BLaER1 treated with 17β-estradiol and CSF1 and Interleukin-3, amounts not matched to agents 10 nM and 100 nM (cell line): Measurements from ENCODE around the gene SORL1-AS1.
A peak's percentile ranks its signal among the peaks of the same experiment; 100 is the strongest.

Experiments used
- H3K27ac ChIP-seq, 11 experiments: shearing (Covaris generic); formaldehyde crosslinking; 2 replicates each; pipeline ENCODE4 v1.8.1; 2022
- H3K27me3 ChIP-seq, 11 experiments: shearing (Covaris generic); formaldehyde crosslinking; 2 replicates each; pipeline ENCODE4 v1.8.1; 2022
- H3K36me3 ChIP-seq, 11 experiments: shearing (Covaris generic); formaldehyde crosslinking; 2 replicates each; pipeline ENCODE4 v1.8.1; 2022
- H3K4me1 ChIP-seq, 10 experiments: shearing (Covaris generic); formaldehyde crosslinking; 2 replicates each; pipeline ENCODE4 v1.8.1; 2022
- H3K4me2 ChIP-seq, 11 experiments: shearing (Covaris generic); formaldehyde crosslinking; 2 replicates each; pipeline ENCODE4 v1.8.1; 2022
- H3K4me3 ChIP-seq, 10 experiments: shearing (Covaris generic); formaldehyde crosslinking; 2 replicates each; pipeline ENCODE4 v1.8.1; 2022
- H3K9ac ChIP-seq, 11 experiments: shearing (Covaris generic); formaldehyde crosslinking; 2 replicates each; pipeline ENCODE4 v1.8.1; 2022
- H3K9me3 ChIP-seq, 11 experiments: shearing (Covaris generic); formaldehyde crosslinking; replicated peaks in 1 of 11; 2 replicates each; pipeline ENCODE4 v1.8.1; 2022
- H4K20me1 ChIP-seq, 11 experiments: shearing (Covaris generic); formaldehyde crosslinking; 2 replicates each; pipeline ENCODE4 v1.8.1; 2022
- Cebpa-rat ChIP-seq, 11 experiments: shearing (Covaris generic); IDR thresholded peaks; 2 replicates each; pipeline ENCODE4 v1.8.1; 2022

Gene SORL1-AS1

GRCh38 chr11:121422675-121423074, 30.1 kb downstream of the SORL1-AS1 start:
- Histone ChIP-seq H3K27ac (peak overlapping the region in 7 of 11 experiments; percentile 11 to 65 (median 42); a peak in 15 of 22 replicates), H3K4me1 (peaks cover 55 to 71% (median 65%) of the 10 kb centered on the region in 10 experiments), H3K9ac (no peak overlapping the region), H3K36me3 (no peaks in the 10 kb centered on the region), H3K27me3 (peaks cover 19 to 27% (median 22%) of the 10 kb centered on the region in 11 experiments), H3K4me2 (peak overlapping the region; percentile 36 to 82 (median 69)), H4K20me1 (no peaks in the 10 kb centered on the region), H3K4me3 (no peak overlapping the region), H3K9me3 (peaks cover 7 to 59% (median 32%) of the 10 kb centered on the region in 11 experiments; a peak in 19 of 22 replicates)
- peak in 3 of 11 experiments; percentile 39 to 69 (median 43); a peak in 3 of 22 replicates for TF ChIP-seq Cebpa-rat (IDR thresholded peaks at IDR 0.05)

GRCh38 chr11:121421149-121421901, 31.4 kb downstream of the SORL1-AS1 start:
- H4K20me1 ChIP-seq = no peaks in the 10 kb centered on the region
- H3K4me3 ChIP-seq = no peak overlapping the region
- peaks cover 7 to 56% (median 32%) of the 10 kb centered on the region in 11 experiments; a peak in 19 of 22 replicates for H3K9me3 ChIP-seq
- TF ChIP-seq Cebpa-rat (IDR thresholded peaks at IDR 0.05) = no peak
- peaks cover 6 to 14% (median 8%) of the 10 kb centered on the region in 11 experiments for H3K27me3 ChIP-seq
- H3K27ac ChIP-seq = peak overlapping the region in 8 of 11 experiments; percentile 2 to 65 (median 42); a peak in 8 of 22 replicates
- no peak overlapping the region for H3K9ac ChIP-seq
- H3K4me2 ChIP-seq = peak overlapping the region; percentile 43 to 86 (median 73)
- H3K4me1 ChIP-seq = peaks cover 65 to 73% (median 69%) of the 10 kb centered on the region in 10 experiments
- H3K36me3 ChIP-seq = no peaks in the 10 kb centered on the region

GRCh38 chr11:121420398-121420797, 32.4 kb downstream of the SORL1-AS1 start:
- Histone ChIP-seq H3K36me3 (no peaks in the 10 kb centered on the region), H3K4me1 (peaks cover 74 to 83% (median 79%) of the 10 kb centered on the region in 10 experiments), H3K9me3 (peaks cover 5 to 46% (median 26%) of the 10 kb centered on the region in 11 experiments; a peak in 19 of 22 replicates), H3K9ac (no peak overlapping the region), H3K27me3 (peaks cover 0 to 5% (median 0%) of the 10 kb centered on the region in 11 experiments; a peak in 2 of 22 replicates), H4K20me1 (no peaks in the 10 kb centered on the region), H3K4me2 (peak overlapping the region in 9 of 11 experiments; percentile 62 to 86 (median 81); a peak in 14 of 22 replicates), H3K4me3 (no peak overlapping the region), H3K27ac (peak overlapping the region in 9 of 11 experiments; percentile 88 to 97 (median 92); a peak in 6 of 22 replicates)
- TF ChIP-seq Cebpa-rat (IDR thresholded peaks at IDR 0.05) = no peak

GRCh38 chr11:121419836-121420235, 32.9 kb downstream of the SORL1-AS1 start:
- Histone ChIP-seq H3K4me1 (peaks cover 79 to 88% (median 84%) of the 10 kb centered on the region in 10 experiments), H3K9ac (no peak overlapping the region), H3K27ac (peak overlapping the region in 10 of 11 experiments; percentile 86 to 97 (median 90); a peak in 18 of 22 replicates), H4K20me1 (no peaks in the 10 kb centered on the region), H3K9me3 (peaks cover 0 to 41% (median 22%) of the 10 kb centered on the region in 11 experiments; a peak in 18 of 22 replicates), H3K4me3 (no peak overlapping the region), H3K27me3 (no peaks in the 10 kb centered on the region), H3K36me3 (no peaks in the 10 kb centered on the region), H3K4me2 (peak overlapping the region; percentile 62 to 86 (median 80); a peak in 20 of 22 replicates)
- TF ChIP-seq Cebpa-rat (IDR thresholded peaks at IDR 0.05) = no peak

- Histone ChIP-seq H3K27me3 (no peaks in the 10 kb centered on the region), H3K27ac (peak overlapping the region; percentile 79 to 97 (median 89); a peak in 21 of 22 replicates), H3K4me3 (0 out of 20 replicates have a peak overlapping the region, but pooled peaks of 2 of the 10 experiments have one; percentile 2 to 12), H3K9me3 (peaks cover 0 to 29% (median 11%) of the 10 kb centered on the region in 11 experiments; a peak in 16 of 22 replicates), H3K4me2 (peak overlapping the region; percentile 62 to 86 (median 80)), H4K20me1 (no peaks in the 10 kb centered on the region), H3K4me1 (peaks cover 79 to 94% (median 90%) of the 10 kb centered on the region in 10 experiments), H3K36me3 (no peaks in the 10 kb centered on the region), H3K9ac (peak overlapping the region in 10 of 11 experiments; percentile 27 to 83 (median 72); a peak in 15 of 22 replicates)
- TF ChIP-seq Cebpa-rat (IDR thresholded peaks at IDR 0.05) = 0 out of 22 replicates have a peak, but pooled peaks of 2 of the 11 experiments have one; percentile 9 to 33
These were observed 34.1 kb downstream of the SORL1-AS1 start for GRCh38 chr11:121418625-121419114.

- Histone ChIP-seq H3K36me3 (no peaks in the 10 kb centered on the region), H4K20me1 (no peaks in the 10 kb centered on the region), H3K27me3 (no peaks in the 10 kb centered on the region), H3K4me2 (peak overlapping the region; percentile 62 to 86 (median 80)), H3K9ac (peak overlapping the region; percentile 68 to 83 (median 75); a peak in 21 of 22 replicates), H3K9me3 (peaks cover 0 to 18% (median 3%) of the 10 kb centered on the region in 11 experiments; a peak in 7 of 22 replicates), H3K4me3 (peak overlapping the region in 2 of 10 experiments; percentile 3 to 6; a peak in 1 of 20 replicates), H3K27ac (peak overlapping the region; percentile 79 to 97 (median 89); a peak in 21 of 22 replicates), H3K4me1 (peaks cover 69 to 92% (median 83%) of the 10 kb centered on the region in 10 experiments)
- TF ChIP-seq Cebpa-rat (IDR thresholded peaks at IDR 0.05) = no peak
These were observed 35.2 kb downstream of the SORL1-AS1 start for GRCh38 chr11:121417607-121418006.

- H3K36me3 ChIP-seq = no peaks in the 10 kb centered on the region
- peaks cover 64 to 92% (median 82%) of the 10 kb centered on the region in 10 experiments for H3K4me1 ChIP-seq
- H3K4me2 ChIP-seq = peak overlapping the region; percentile 67 to 91 (median 80)
- TF ChIP-seq Cebpa-rat (IDR thresholded peaks at IDR 0.05) = peak; percentile 73 to 100 (median 98); a peak in 21 of 22 replicates
- no peaks in the 10 kb centered on the region for H3K27me3 ChIP-seq
- 0 out of 20 replicates have a peak overlapping the region, but pooled peaks of 1 of the 10 experiments have one; percentile 3 for H3K4me3 ChIP-seq
- no peaks in the 10 kb centered on the region for H4K20me1 ChIP-seq
- H3K9ac ChIP-seq = peak overlapping the region; percentile 68 to 83 (median 75); a peak in 21 of 22 replicates
- peaks cover 0 to 16% (median 0%) of the 10 kb centered on the region in 11 experiments; a peak in 5 of 22 replicates for H3K9me3 ChIP-seq
- H3K27ac ChIP-seq = peak overlapping the region; percentile 79 to 97 (median 89); a peak in 21 of 22 replicates
These were observed 35.7 kb downstream of the SORL1-AS1 start for GRCh38 chr11:121417055-121417551.

- H3K9ac ChIP-seq = peak overlapping the region in 7 of 11 experiments; percentile 15 to 74 (median 69); a peak in 11 of 22 replicates
- H3K4me3 ChIP-seq = no peak overlapping the region
- H3K4me1 ChIP-seq = peaks cover 51 to 84% (median 71%) of the 10 kb centered on the region in 10 experiments
- no peaks in the 10 kb centered on the region for H3K36me3 ChIP-seq
- H3K27me3 ChIP-seq = no peaks in the 10 kb centered on the region
- H3K27ac ChIP-seq = peak overlapping the region in 10 of 11 experiments; percentile 86 to 97 (median 90); a peak in 19 of 22 replicates
- TF ChIP-seq Cebpa-rat (IDR thresholded peaks at IDR 0.05) = no peak
- peak overlapping the region; percentile 63 to 91 (median 80) for H3K4me2 ChIP-seq
- peaks cover 0 to 13% (median 0%) of the 10 kb centered on the region in 11 experiments; a peak in 4 of 22 replicates for H3K9me3 ChIP-seq
- no peaks in the 10 kb centered on the region for H4K20me1 ChIP-seq
These were observed 36.9 kb downstream of the SORL1-AS1 start for GRCh38 chr11:121415856-121416255.
